ENCODE results near the gene CENPF.
"Not testable (repeated sequence)": the region's sequence is repeated elsewhere in the genome, so short reads cannot be mapped to it uniquely, and the experiment has no call there.

CENPF gene

GRCh38 chr1:214581785-214582184 is 21.2 kb upstream of the CENPF start:
- no peak for DNase-seq (ENCODE audit: low read depth, low spot score)
- H3K4me3 ChIP-seq (ENCODE audit: low read length): no peak overlapping the region

DNA sequence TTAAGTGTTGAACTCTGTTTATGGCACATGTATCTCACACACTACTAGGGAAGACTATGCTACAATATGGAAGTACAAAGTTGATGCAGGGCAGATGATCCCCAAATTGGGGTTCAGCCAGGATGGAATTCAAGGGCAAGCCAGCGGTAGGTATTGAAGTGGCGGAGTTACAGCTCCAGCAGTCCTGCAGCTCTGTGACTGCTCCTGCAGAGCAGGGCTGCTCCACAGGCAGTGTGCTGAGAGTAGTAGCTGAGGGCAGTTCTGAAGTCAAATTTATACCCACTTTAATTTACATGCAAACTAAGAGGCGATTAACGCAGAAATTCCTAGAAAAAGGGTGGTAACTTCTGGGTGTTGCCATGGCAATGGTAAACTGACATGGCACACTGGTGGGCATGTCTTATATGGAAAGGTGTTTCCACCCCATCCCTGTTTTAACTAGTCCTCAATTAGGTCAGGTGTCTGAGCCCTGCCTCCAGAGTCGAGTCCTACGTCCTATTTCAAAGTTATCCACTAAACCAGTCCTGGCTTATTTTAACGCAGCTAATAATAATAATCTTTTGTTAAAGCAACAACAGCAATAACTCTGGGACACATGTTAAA is 20.6 kb upstream of the CENPF start:
- no peak overlapping the region for H3K4me3 ChIP-seq (ENCODE audit: low read length)
- DNase-seq (ENCODE audit: low read depth, low spot score): no peak

DNA sequence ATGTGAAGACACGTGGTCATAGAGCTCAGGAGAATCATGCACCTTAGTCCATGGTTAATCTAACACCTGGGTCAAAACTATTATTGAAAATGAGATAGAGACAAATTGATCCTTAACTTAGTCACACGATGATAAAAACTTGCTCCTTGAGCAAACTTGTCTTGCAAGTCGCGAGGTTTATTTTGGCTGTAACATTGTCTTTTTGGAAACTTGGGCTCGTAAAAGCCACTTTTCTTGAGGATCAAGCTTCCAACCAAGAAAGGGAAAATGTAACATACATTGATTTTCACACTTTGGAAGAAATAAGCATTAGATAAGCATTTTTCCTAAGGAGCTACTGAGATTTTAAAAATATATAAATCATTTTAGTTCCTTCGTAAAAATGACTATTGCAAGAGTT is 19.9 kb upstream of the CENPF start:
- no peak for DNase-seq (ENCODE audit: low read depth, low spot score)
- no peak overlapping the region for H3K4me3 ChIP-seq (ENCODE audit: low read length)

DNA sequence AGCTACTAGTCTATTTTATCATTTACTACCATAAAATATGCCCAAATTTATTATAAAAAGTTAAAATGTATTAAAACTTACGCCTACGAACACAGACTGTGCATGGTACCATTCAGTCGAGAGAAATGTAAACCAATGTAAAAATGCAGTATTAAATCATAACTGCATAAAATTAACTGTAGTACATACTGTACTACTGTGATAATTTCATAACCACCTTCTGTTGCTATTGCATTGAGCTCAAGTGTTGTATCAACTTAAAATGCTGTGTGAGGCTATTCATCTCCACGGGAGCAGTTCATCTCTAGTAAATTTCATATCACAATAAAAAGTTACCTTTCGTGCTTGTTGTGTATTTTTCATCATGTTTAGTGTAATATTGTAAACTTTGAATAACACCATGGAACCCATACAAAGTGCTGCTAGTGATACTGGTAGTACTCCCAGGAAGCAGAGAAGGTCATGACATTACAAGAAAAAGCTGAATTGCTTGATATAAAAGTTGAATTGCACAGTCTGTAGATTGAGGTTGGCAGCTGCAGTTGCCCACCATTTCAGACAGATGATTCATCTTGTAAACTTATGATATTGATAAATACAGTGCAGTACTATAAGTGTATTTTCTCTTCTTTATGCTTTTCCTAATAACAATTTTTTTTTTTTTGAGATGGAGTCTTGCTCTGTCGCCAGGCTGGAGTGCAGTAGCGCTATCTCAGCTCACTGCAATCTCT is 19.0 kb upstream of the CENPF start:
- no peak for DNase-seq (ENCODE audit: low read depth, low spot score)
- no peak overlapping the region for H3K4me3 ChIP-seq (ENCODE audit: low read length)

GRCh38 chr1:214584805-214585766 is 17.9 kb upstream of the CENPF start:
- peak; percentile 19 for DNase-seq (ENCODE audit: low read depth, low spot score)
- H3K4me3 ChIP-seq (ENCODE audit: low read length): no peak overlapping the region

GRCh38 chr1:214586621-214587020 is 16.4 kb upstream of the CENPF start:
- no peak for DNase-seq (ENCODE audit: low read depth, low spot score)
- no peak overlapping the region for H3K4me3 ChIP-seq (ENCODE audit: low read length)

- no peak overlapping the region for H3K4me3 ChIP-seq (ENCODE audit: low read length)
- no peak for DNase-seq (ENCODE audit: low read depth, low spot score)
Measured at GRCh38 chr1:214587165-214587564, 15.8 kb upstream of the CENPF start.

- DNase-seq (ENCODE audit: low read depth, low spot score): no peak
- H3K4me3 ChIP-seq (ENCODE audit: low read length): no peak overlapping the region
Measured at GRCh38 chr1:214588963-214589597, 13.9 kb upstream of the CENPF start.

GRCh38 chr1:214590696-214591095 is 12.3 kb upstream of the CENPF start:
- no peak overlapping the region for H3K4me3 ChIP-seq (ENCODE audit: low read length)
- no peak for DNase-seq (ENCODE audit: low read depth, low spot score)

GRCh38 chr1:214591918-214592317 is 11.1 kb upstream of the CENPF start:
- DNase-seq (ENCODE audit: low read depth, low spot score); H3K4me3 ChIP-seq (ENCODE audit: low read length): not testable (repeated sequence)

- H3K4me3 ChIP-seq (ENCODE audit: low read length): no peak overlapping the region
- DNase-seq (ENCODE audit: low read depth, low spot score): no peak
Measured at GRCh38 chr1:214593158-214593557, 9.8 kb upstream of the CENPF start.

DNA sequence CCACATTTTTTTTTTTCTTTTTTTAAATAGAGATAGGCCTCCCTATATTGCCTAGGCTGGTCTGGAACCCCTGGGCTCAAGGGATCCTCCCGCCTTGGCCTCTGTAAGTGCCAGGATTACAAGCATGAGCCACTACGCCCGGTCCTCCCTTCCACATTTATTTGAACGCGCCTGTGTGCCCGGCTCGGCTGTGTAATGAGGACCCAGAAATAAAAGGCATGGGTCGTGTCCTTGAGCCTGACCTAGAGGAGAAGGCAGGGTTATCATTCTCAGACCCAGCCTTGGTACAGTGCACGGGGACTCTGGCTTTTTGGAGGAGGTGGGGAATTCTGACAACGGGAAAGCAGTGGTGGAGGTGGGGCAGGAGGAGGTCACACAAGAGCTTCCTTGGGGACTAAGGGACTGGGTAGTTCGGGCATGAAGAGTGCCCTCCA is 841 bp downstream of the CENPF start:
- no peak for DNase-seq (ENCODE audit: low read depth, low spot score)

GRCh38 chr1:214604523-214604922 is 1.5 kb downstream of the CENPF start:
- DNase-seq (ENCODE audit: low read depth, low spot score): no peak
- H3K4me3 ChIP-seq (ENCODE audit: low read length): peak overlapping the region; percentile 94

More for the DNA sequence above, 841 bp downstream of the CENPF start:
- H3K4me3 ChIP-seq (ENCODE audit: low read length): peak overlapping the region; percentile 94

- DNase-seq (ENCODE audit: low read depth, low spot score); H3K4me3 ChIP-seq (ENCODE audit: low read length): not testable (repeated sequence)
Measured at GRCh38 chr1:214605484-214605883, 2.5 kb downstream of the CENPF start.

DNA sequence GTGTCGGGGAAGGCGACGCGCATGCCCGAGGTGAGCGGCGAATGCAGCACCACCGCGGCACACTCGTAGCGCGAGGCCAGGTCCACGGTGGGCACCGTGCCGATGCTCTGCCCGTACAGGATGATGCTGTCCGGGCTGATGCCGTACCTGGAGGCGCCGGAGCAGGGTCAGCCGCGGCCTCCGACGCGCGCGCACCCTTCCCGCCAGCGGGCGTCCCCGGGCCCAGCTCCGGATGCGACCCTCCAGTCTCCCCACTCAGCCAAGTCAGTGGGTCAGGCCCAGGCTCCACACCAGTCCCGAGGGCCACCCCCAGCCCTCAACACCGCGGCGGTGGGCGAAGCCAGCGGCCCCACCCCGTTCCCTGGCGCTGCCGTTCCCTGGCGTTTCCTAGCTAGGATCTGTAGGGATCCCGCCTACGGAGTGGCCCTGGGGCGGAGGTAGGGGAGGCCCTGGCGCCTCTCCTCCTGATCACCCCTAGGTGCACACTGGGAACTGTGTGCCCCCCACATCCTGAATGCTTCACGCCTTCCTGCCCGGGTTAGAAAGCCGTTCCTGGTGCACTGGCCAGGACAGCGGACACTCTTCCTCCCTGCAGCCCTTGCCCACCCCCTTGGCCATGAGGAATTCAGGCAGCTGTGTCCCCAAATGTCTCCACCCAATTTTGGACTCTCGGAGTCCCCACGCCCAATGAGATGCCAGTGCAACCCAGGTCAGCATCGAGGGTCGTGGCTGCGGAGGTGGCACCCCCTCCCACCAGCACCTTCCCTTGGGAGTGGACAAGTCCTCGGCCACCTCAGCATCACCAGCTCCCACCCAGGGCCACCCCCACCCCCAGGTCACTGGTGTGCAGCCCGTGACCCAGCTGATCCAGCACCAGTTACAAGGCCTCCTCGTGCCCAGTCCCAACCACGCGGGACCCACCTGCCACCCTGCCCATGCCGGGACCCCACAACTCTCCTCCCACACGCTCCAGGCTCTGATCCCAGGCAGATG is 3.2 kb downstream of the CENPF start:
- not testable (repeated sequence) for DNase-seq (ENCODE audit: low read depth, low spot score); H3K4me3 ChIP-seq (ENCODE audit: low read length)

DNA sequence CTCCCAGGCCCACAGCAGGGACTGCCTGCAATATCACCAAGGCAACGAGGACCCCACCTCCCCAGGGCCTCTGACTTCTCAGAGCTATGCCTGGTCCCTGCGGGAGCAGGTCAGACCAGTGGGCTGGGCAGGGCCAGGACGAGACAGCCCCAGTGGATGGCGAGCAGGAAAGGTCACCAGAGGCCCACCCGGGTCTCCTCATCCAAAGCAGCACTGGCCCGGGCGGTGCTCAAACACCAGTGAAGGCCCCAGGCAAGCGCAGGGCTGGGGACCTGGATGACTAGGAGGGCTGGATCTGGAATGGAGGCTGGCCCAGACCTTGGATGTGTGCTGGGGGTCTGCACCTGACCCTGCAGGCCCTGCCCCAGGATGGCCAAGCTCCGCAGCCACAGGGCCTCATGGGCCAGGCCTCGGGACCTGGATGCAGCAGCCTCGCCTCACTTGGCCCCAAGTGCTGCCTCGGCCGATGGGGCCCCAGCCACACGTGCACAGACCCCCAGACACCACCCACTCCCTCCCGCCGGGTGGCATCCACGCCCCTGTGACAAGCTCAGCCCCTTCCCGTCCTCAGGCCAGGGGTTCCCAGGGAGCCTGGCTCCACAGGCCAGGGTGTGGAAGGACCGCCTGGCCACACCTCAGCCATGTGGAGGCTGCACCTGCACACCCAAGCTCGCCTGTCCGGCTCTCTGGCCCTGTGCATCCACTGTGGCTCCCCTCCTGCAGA is 4.7 kb downstream of the CENPF start:
- DNase-seq (ENCODE audit: low read depth, low spot score): not testable (repeated sequence)

DNA sequence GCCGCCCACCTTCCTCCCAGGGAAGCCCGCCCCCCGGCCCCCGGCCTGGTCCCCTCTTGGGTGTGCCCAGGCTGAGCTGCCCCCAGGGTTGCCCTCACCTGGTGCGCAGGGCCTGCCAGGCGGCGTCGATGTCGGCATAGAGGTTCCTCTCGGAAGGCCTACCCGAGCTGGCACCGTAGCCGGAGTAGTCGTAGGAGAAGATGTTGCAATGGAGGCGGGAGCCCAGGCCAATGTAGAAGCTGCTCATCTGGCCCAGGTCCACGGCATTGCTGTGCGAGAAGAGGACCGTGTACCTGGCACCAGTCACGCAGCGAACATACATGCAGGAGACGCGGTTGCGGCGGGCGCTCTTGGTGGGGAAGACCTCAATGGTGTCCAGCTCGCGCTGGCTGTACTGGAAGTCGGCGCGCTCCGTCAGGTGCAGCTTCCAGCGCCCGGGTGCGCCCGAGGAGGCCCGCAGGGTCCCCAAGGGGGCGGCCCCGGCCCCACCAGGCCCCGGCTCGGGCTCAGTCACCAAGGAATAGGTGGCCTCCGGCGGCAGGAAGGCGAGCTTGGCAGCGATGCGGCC is 5.3 kb downstream of the CENPF start:
- not testable (repeated sequence) for H3K4me3 ChIP-seq (ENCODE audit: low read length); DNase-seq (ENCODE audit: low read depth, low spot score)

More for the DNA sequence above, 4.7 kb downstream of the CENPF start:
- H3K4me3 ChIP-seq (ENCODE audit: low read length): not testable (repeated sequence)
